ENCODE measurements around the gene PFKP.

PFKP gene

GRCh38 chr10:3116508-3117100 is 49.3 kb downstream of the PFKP start:
- DNase-seq (ENCODE audit: insufficient read length, low spot score) (no peak), FAIRE-seq (no peak)
- no peak for TF ChIP-seq POLR2A (IDR thresholded peaks at IDR 0.05; ENCODE audit: low read depth, low read length)

- TF ChIP-seq POLR2A (IDR thresholded peaks at IDR 0.05; ENCODE audit: low read depth, low read length) = no peak
- no peak for DNase-seq (ENCODE audit: insufficient read length, low spot score)
- FAIRE-seq = no peak
These were observed 50.1 kb downstream of the PFKP start for GRCh38 chr10:3117486-3117885.

GRCh38 chr10:3118641-3119091 is 51.3 kb downstream of the PFKP start:
- FAIRE-seq (no peak), DNase-seq (ENCODE audit: insufficient read length, low spot score) (no peak)
- no peak for TF ChIP-seq POLR2A (IDR thresholded peaks at IDR 0.05; ENCODE audit: low read depth, low read length)

GRCh38 chr10:3119796-3120459 is 52.6 kb downstream of the PFKP start:
- FAIRE-seq (no peak), DNase-seq (ENCODE audit: insufficient read length, low spot score) (no peak)
- TF ChIP-seq POLR2A (IDR thresholded peaks at IDR 0.05; ENCODE audit: low read depth, low read length) = no peak

- TF ChIP-seq POLR2A (IDR thresholded peaks at IDR 0.05; ENCODE audit: low read depth, low read length) = no peak
- DNase-seq (ENCODE audit: insufficient read length, low spot score) (no peak), FAIRE-seq (no peak)
These were observed 54.7 kb downstream of the PFKP start for GRCh38 chr10:3122034-3122433.

- no peak for FAIRE-seq
- no peak for TF ChIP-seq POLR2A (IDR thresholded peaks at IDR 0.05; ENCODE audit: low read depth, low read length)
- DNase-seq (ENCODE audit: insufficient read length, low spot score) = peak; percentile 64
These were observed 55.3 kb downstream of the PFKP start for GRCh38 chr10:3122486-3123205.

- no peak for DNase-seq (ENCODE audit: insufficient read length, low spot score)
- TF ChIP-seq POLR2A (IDR thresholded peaks at IDR 0.05; ENCODE audit: low read depth, low read length) = no peak
- no peak for FAIRE-seq
These were observed 56.4 kb downstream of the PFKP start for GRCh38 chr10:3123571-3124411.

GRCh38 chr10:3124412-3125175 is 57.2 kb downstream of the PFKP start:
- no peak for FAIRE-seq
- TF ChIP-seq POLR2A (IDR thresholded peaks at IDR 0.05; ENCODE audit: low read depth, low read length) = no peak
- DNase-seq (ENCODE audit: insufficient read length, low spot score) = no peak

GRCh38 chr10:3125527-3126170 is 58.3 kb downstream of the PFKP start:
- no peak for TF ChIP-seq POLR2A (IDR thresholded peaks at IDR 0.05; ENCODE audit: low read depth, low read length)
- DNase-seq (ENCODE audit: insufficient read length, low spot score) (no peak), FAIRE-seq (no peak)

- no peak for DNase-seq (ENCODE audit: insufficient read length, low spot score)
- no peak for TF ChIP-seq POLR2A (IDR thresholded peaks at IDR 0.05; ENCODE audit: low read depth, low read length)
- FAIRE-seq = no peak
These were observed 58.9 kb downstream of the PFKP start for GRCh38 chr10:3126249-3126648.

- no peak for FAIRE-seq
- DNase-seq (ENCODE audit: insufficient read length, low spot score) = no peak
These were observed 59.5 kb downstream of the PFKP start for GRCh38 chr10:3126741-3127346.

GRCh38 chr10:3127921-3128320 is 60.6 kb downstream of the PFKP start:
- DNase-seq (ENCODE audit: insufficient read length, low spot score) = no peak
- no peak for TF ChIP-seq POLR2A (IDR thresholded peaks at IDR 0.05; ENCODE audit: low read depth, low read length)
- FAIRE-seq = no peak

More at GRCh38 chr10:3126741-3127346, 59.5 kb downstream of the PFKP start:
- TF ChIP-seq POLR2A (IDR thresholded peaks at IDR 0.05; ENCODE audit: low read depth, low read length) = no peak
